CD4-positive, alpha-beta T cell treated with Interleukin-17A for 4 hours (primary cell): Measurements from ENCODE around the gene EPDR1.

Experiments
- DNase-seq: peaks from one replicate; pipeline ENCODE4 v3.0.0-alpha.2; 2020; ENCODE audit warnings: mixed read lengths

The EPDR1 gene

GRCh38 chr7:37984750-37985390, 64.4 kb downstream of the EPDR1 start:
- DNase-seq, result no peak

GRCh38 chr7:37986908-37987330, 66.5 kb downstream of the EPDR1 start:
- DNase-seq, result no peak

- no peak for DNase-seq
Measured at GRCh38 chr7:37987732-37988131, 67.3 kb downstream of the EPDR1 start.

GRCh38 chr7:37988721-37989650, 68.5 kb downstream of the EPDR1 start:
- no peak for DNase-seq

GRCh38 chr7:37990337-37990736, 69.9 kb downstream of the EPDR1 start:
- no peak for DNase-seq

- DNase-seq, result no peak
Measured at GRCh38 chr7:37993060-37993501, 72.6 kb downstream of the EPDR1 start.

- no peak for DNase-seq
Measured at GRCh38 chr7:37999673-38000072, 79.2 kb downstream of the EPDR1 start.

- no peak for DNase-seq
Measured at GRCh38 chr7:38000272-38000671, 79.8 kb downstream of the EPDR1 start.
